Transverse colon (tissue), 4 donors: Measurements from ENCODE around the gene ARL15. TPM values are rescaled to one million over a fixed set of nuclear protein-coding genes. Genes with fewer than 3 reads are reported as not detected.

ENCODE experiments used
- DNase-seq: peaks from one replicate; pipeline ENCODE4 v3.0.0-alpha.2; 2019
- H3K27ac ChIP-seq, 4 donors: fragments of 200-600 bp; sonication (generic); 2 replicates each; pipeline ENCODE4 v1.5.1; 2016 to 2018; ENCODE audit warnings: inconsistent platforms in 4 of 4
- H3K27me3 ChIP-seq: fragments of 200-600 bp; sonication (generic); 2 replicates; pipeline ENCODE4 v1.5.1; 2017; ENCODE audit warnings: inconsistent platforms
- H3K36me3 ChIP-seq, 4 donors: fragments of 200-600 bp; sonication (generic); 2 replicates each; pipeline ENCODE4 v1.5.1; 2017 to 2019; ENCODE audit warnings: inconsistent platforms in 4 of 4
- H3K4me1 ChIP-seq, 4 donors: fragments of 200-600 bp; sonication (generic); 2 replicates each; pipeline ENCODE4 v1.5.1; 2017 to 2020; ENCODE audit warnings: inconsistent platforms in 4 of 4
- H3K4me3 ChIP-seq, 4 donors: fragments of 200-600 bp; sonication (generic); 1 replicate in 1 of 4; 2 replicates in 3 of 4; pipeline versions ENCODE4 v1.5.1 to v1.6.1; 2017 to 2019; ENCODE audit warnings: inconsistent platforms in 4 of 4
- H3K9me3 ChIP-seq, 2 donors: fragments of 200-600 bp; sonication (generic); 2 replicates each; pipeline ENCODE4 v1.5.1; 2017 to 2019; ENCODE audit warnings: inconsistent platforms in 2 of 2
- CTCF ChIP-seq, 5 experiments: fragments of 200-600 bp in 3 of 5; fragments of 450-650 bp in 2 of 5; sonication (generic) in 3 of 5; IDR thresholded peaks; 1 replicate in 2 of 5; 2 replicates in 3 of 5; pipeline ENCODE4 v1.5.1; 2016 to 2017; ENCODE audit warnings: antibody characterized with exemption in 5 of 5, inconsistent platforms in 3 of 5, mild to moderate bottlenecking in 2 of 5, moderate library complexity in 1 of 5
- EP300 ChIP-seq: sonication (generic); formaldehyde crosslinking; IDR thresholded peaks from one replicate; pipeline ENCODE4 v1.6.1; 2017; ENCODE audit warnings: antibody characterized with exemption, low read depth
- POLR2A ChIP-seq: fragments of 450-650 bp; IDR thresholded peaks from one replicate; pipeline ENCODE4 v1.6.1; 2016; ENCODE audit warnings: antibody characterized with exemption, mild to moderate bottlenecking, moderate library complexity
- POLR2AphosphoS5 ChIP-seq, 3 donors: sonication (generic); formaldehyde crosslinking; IDR thresholded peaks; one replicate each; pipeline ENCODE4 v1.6.1; 2016; ENCODE audit warnings: antibody characterized with exemption in 3 of 3
- WGBS, 2 donors: methylation state at CpG; one replicate each; pipeline ENCODE4 v1.1.5; 2018; ENCODE audit warnings: low coverage in 1 of 2; 5-methylcytosine and 5-hydroxymethylcytosine counted together
- in situ Hi-C, 4 donors: fragments of 200-750 bp; cut with MboI; loops; one replicate each; pipeline versions ENCODE4 v1.15.0 to v1.15.1; 2017; ENCODE audit warnings: low sequenced_read_pairs in 3 of 4, low pct_ligation_motif_present in 1 of 4, low pct_unique_long_range_greater_than_20kb in 1 of 4
- intact Hi-C: fragments of 100-400 bp; cut with DNase I; formaldehyde crosslinking; loops from one replicate; pipeline ENCODE4 v1.15.1; 2023; ENCODE audit warnings: low total_unique reads
- total RNA-seq, 4 donors: library from RNA; depleted of rRNA; stranded (reverse); fragments of >200 nt; gene quantifications; one replicate each; pipeline ENCODE4 v1.1.0, GENCODE V29; 2016

ARL15 gene
- total RNA-seq, 4 donors from 2014 or later = 9.0 to 57.1 (median 27.7) TPM

- Histone ChIP-seq H3K4me3 (no peak overlapping the region), H3K36me3 (no peaks in the 10 kb centered on the region), H3K9me3 (no peaks in the 10 kb centered on the region), H3K4me1 (peaks cover 0 to 12% (median 1%) of the 10 kb centered on the region in 4 donors), H3K27me3 (no peaks in the 10 kb centered on the region), H3K27ac (no peak overlapping the region)
- intact Hi-C loops = no loop called here
- no peak for DNase-seq
- TF ChIP-seq EP300 = no peak
- TF ChIP-seq CTCF (IDR thresholded peaks at IDR 0.05) = no peak
- no peak for TF ChIP-seq POLR2AphosphoS5 (IDR thresholded peaks at IDR 0.05)
- no peak for TF ChIP-seq POLR2A
- in situ Hi-C loops = no loop called here
- 93 to 100% methylated on average over 1 of the region's 1 CpG for WGBS, 2 donors
These were observed 163.5 kb downstream of the ARL15 start for GRCh38 chr5:54146916-54147315.

- peaks cover 0 to 12% (median 1%) of the 10 kb centered on the region in 4 donors for H3K4me1 ChIP-seq
- 70 to 71% methylated on average over 2 to 3 of the region's 3 CpGs for WGBS, 2 donors
- H3K27ac ChIP-seq = no peak overlapping the region
- intact Hi-C loops = no loop called here
- H3K9me3 ChIP-seq = no peaks in the 10 kb centered on the region
- no peak overlapping the region for H3K4me3 ChIP-seq
- no peaks in the 10 kb centered on the region for H3K36me3 ChIP-seq
- TF ChIP-seq CTCF (IDR thresholded peaks at IDR 0.05) = no peak
- TF ChIP-seq POLR2A = no peak
- no peak for TF ChIP-seq POLR2AphosphoS5 (IDR thresholded peaks at IDR 0.05)
- TF ChIP-seq EP300 = no peak
- no peaks in the 10 kb centered on the region for H3K27me3 ChIP-seq
- in situ Hi-C loops = no loop called here
- no peak for DNase-seq
These were observed 164.0 kb downstream of the ARL15 start for GRCh38 chr5:54146390-54146789.

- no peak for DNase-seq
- in situ Hi-C loops = no loop called here
- no peaks in the 10 kb centered on the region for H3K27me3 ChIP-seq
- TF ChIP-seq POLR2A (no peak), CTCF (IDR thresholded peaks at IDR 0.05) (no peak)
- 91 to 95% methylated on average over 2 of the region's 2 CpGs for WGBS, 2 donors
- H3K4me3 ChIP-seq = no peak overlapping the region
- no peak overlapping the region for H3K27ac ChIP-seq
- intact Hi-C loops = no loop called here
- H3K36me3 ChIP-seq = no peaks in the 10 kb centered on the region
- no peaks in the 10 kb centered on the region for H3K9me3 ChIP-seq
- H3K4me1 ChIP-seq = peaks cover 0 to 6% (median 0%) of the 10 kb centered on the region in 4 donors
These were observed 170.0 kb downstream of the ARL15 start for GRCh38 chr5:54140247-54140840.

- H3K27me3 ChIP-seq = no peaks in the 10 kb centered on the region
- H3K36me3 ChIP-seq = no peaks in the 10 kb centered on the region
- no peak overlapping the region for H3K4me3 ChIP-seq
- no peaks in the 10 kb centered on the region for H3K9me3 ChIP-seq
- in situ Hi-C loops = no loop called here
- peaks cover 0 to 6% (median 2%) of the 10 kb centered on the region in 4 donors for H3K4me1 ChIP-seq
- intact Hi-C loops = no loop called here
- WGBS, 2 donors = 69 to 82% methylated on average over 4 to 5 of the region's 5 CpGs
- TF ChIP-seq POLR2AphosphoS5 (IDR thresholded peaks at IDR 0.05) (no peak), EP300 (no peak), CTCF (IDR thresholded peaks at IDR 0.05) (no peak), POLR2A (no peak)
- no peak overlapping the region for H3K27ac ChIP-seq
- DNase-seq = no peak
These were observed 173.6 kb downstream of the ARL15 start for GRCh38 chr5:54136516-54137440.
